Ovary (tissue), 3 donors: ENCODE results near the gene D2HGDH.

Experiments used
- CTCF ChIP-seq, 3 donors: fragments of 450-650 bp in 2 of 3; fragments of 200-600 bp in 1 of 3; IDR thresholded peaks; one replicate each; pipeline versions ENCODE4 v1.5.1 to v1.8.0; 2016 to 2022; ENCODE audit warnings: antibody characterized with exemption in 3 of 3, mild to moderate bottlenecking in 1 of 3
- POLR2A ChIP-seq: fragments of 450-650 bp; IDR thresholded peaks from one replicate; pipeline ENCODE4 v1.6.1; 2017; ENCODE audit warnings: antibody characterized with exemption, mild to moderate bottlenecking, moderate library complexity
- donor health status: DM: no; HTN: no; CAD: no.

- no peak for TF ChIP-seq CTCF (IDR thresholded peaks at IDR 0.05)
- no peak for TF ChIP-seq POLR2A
Observed at GRCh38 chr2:241770936-241771285, 36.5 kb downstream of the D2HGDH start.
